ENCODE data around the gene DISC1.
"Not testable (repeated sequence)": the region's sequence is repeated elsewhere in the genome, so short reads cannot be mapped to it uniquely, and the experiment has no call there.

The DISC1 gene

GRCh38 chr1:231969076-231969475 is 342.5 kb downstream of the DISC1 start:
- no peak for DNase-seq

GRCh38 chr1:231969761-231970160 is 343.2 kb downstream of the DISC1 start:
- not testable (repeated sequence) for DNase-seq

GRCh38 chr1:231970684-231971083 is 344.1 kb downstream of the DISC1 start:
- no peak for DNase-seq

GRCh38 chr1:231971397-231972110 is 345.0 kb downstream of the DISC1 start:
- no peak for DNase-seq

- DNase-seq, result no peak
These were observed 345.5 kb downstream of the DISC1 start for GRCh38 chr1:231972111-231972445.

GRCh38 chr1:231973830-231974229 is 347.2 kb downstream of the DISC1 start:
- no peak for DNase-seq

GRCh38 chr1:231976231-231976630 is 349.6 kb downstream of the DISC1 start:
- DNase-seq, result no peak

GRCh38 chr1:231981675-231982074 is 355.1 kb downstream of the DISC1 start:
- no peak for DNase-seq

- no peak for DNase-seq
These were observed 356.4 kb downstream of the DISC1 start for GRCh38 chr1:231982871-231983587.

GRCh38 chr1:231983588-231984193 is 357.1 kb downstream of the DISC1 start:
- DNase-seq, result no peak

- no peak for DNase-seq
These were observed 358.9 kb downstream of the DISC1 start for GRCh38 chr1:231985296-231986023.

GRCh38 chr1:231986631-231987336 is 360.2 kb downstream of the DISC1 start:
- no peak for DNase-seq

- DNase-seq, result no peak
These were observed 363.8 kb downstream of the DISC1 start for GRCh38 chr1:231990388-231990787.

- DNase-seq, result no peak
These were observed 364.6 kb downstream of the DISC1 start for GRCh38 chr1:231991231-231991630.

- DNase-seq, result no peak
These were observed 367.4 kb downstream of the DISC1 start for GRCh38 chr1:231993968-231994455.

GRCh38 chr1:231998791-231999190 is 372.2 kb downstream of the DISC1 start:
- DNase-seq, result no peak

GRCh38 chr1:232005300-232005699 is 378.7 kb downstream of the DISC1 start:
- DNase-seq, result no peak

GRCh38 chr1:232009741-232010140 is 383.2 kb downstream of the DISC1 start:
- DNase-seq, result no peak

- no peak for DNase-seq
These were observed 385.4 kb downstream of the DISC1 start for GRCh38 chr1:232011961-232012360.

GRCh38 chr1:232012773-232013386 is 386.3 kb downstream of the DISC1 start:
- no peak for DNase-seq

- no peak for DNase-seq
These were observed 388.4 kb downstream of the DISC1 start for GRCh38 chr1:232014941-232015340.

GRCh38 chr1:232016616-232017015 is 390.0 kb downstream of the DISC1 start:
- DNase-seq, result no peak

Measured in NCI-H1694 treated with DMSO at 0.1 percent for 48 hours (cell line).